Activated CD8-positive, alpha-beta T cell treated with anti-CD3 and anti-CD28 coated beads for 36 hours (primary cell): ENCODE data around the gene GPX4. TPM values are rescaled to one million over a fixed set of nuclear protein-coding genes. Genes with fewer than 3 reads are reported as not detected.

Experiments
- ATAC-seq: fragments of 200-7000 bp; cut with Tn5 transposase; one replicate; pipeline ENCODE4 v1.10.0; 2021; ENCODE audit warnings: mild to moderate bottlenecking, moderate library complexity
- CTCF ChIA-PET: fragments of 350-600 bp; sonication (Branson Sonifier 250); formaldehyde crosslinking; loops from one replicate; lab custom pipeline; 2021; ENCODE audit warnings: antibody characterized with exemption; lab: Charles Lee
- POLR2A ChIA-PET: fragments of 350-600 bp; sonication (Branson Sonifier 250); formaldehyde crosslinking; loops from one replicate; lab custom pipeline; 2021; ENCODE audit warnings: antibody characterized with exemption; lab: Charles Lee
- DNase-seq: peaks from one replicate; pipeline ENCODE4 v3.0.0-alpha.2; 2020
- H3K27ac Mint-ChIP-seq: one replicate; pipeline ENCODE4 v1.8.0; 2021; ENCODE audit warnings: mild to moderate bottlenecking, mixed read lengths
- H3K27me3 Mint-ChIP-seq: one replicate; pipeline ENCODE4 v1.8.0; 2021; ENCODE audit warnings: mixed read lengths
- H3K36me3 Mint-ChIP-seq: one replicate; pipeline ENCODE4 v1.8.0; 2021; ENCODE audit warnings: low read depth, mixed read lengths
- H3K4me1 Mint-ChIP-seq: one replicate; pipeline ENCODE4 v1.8.0; 2021; ENCODE audit warnings: low read depth, mixed read lengths
- H3K4me3 Mint-ChIP-seq: one replicate; pipeline ENCODE4 v1.8.0; 2021; ENCODE audit warnings: mild to moderate bottlenecking, moderate library complexity, mixed read lengths
- H3K9me3 Mint-ChIP-seq: one replicate; pipeline ENCODE4 v1.8.0; 2021; ENCODE audit warnings: mixed read lengths
- CTCF ChIP-seq: fragments of 200-600 bp; IDR thresholded peaks from one replicate; pipeline ENCODE4 v1.8.0; 2022; ENCODE audit warnings: antibody characterized with exemption, mild to moderate bottlenecking
- intact Hi-C: fragments of 100-400 bp; cut with micrococcal nuclease; formaldehyde crosslinking; loops from one replicate; pipeline ENCODE4 v1.10.0; 2022
- total RNA-seq, 2 experiments: library from RNA; stranded (reverse); gene quantifications; one replicate each; pipeline ENCODE4 v1.2.3, GENCODE V29; 2021

Gene GPX4
- total RNA-seq, 2 experiments from 2014 or later, result 224 to 232 TPM

DNA sequence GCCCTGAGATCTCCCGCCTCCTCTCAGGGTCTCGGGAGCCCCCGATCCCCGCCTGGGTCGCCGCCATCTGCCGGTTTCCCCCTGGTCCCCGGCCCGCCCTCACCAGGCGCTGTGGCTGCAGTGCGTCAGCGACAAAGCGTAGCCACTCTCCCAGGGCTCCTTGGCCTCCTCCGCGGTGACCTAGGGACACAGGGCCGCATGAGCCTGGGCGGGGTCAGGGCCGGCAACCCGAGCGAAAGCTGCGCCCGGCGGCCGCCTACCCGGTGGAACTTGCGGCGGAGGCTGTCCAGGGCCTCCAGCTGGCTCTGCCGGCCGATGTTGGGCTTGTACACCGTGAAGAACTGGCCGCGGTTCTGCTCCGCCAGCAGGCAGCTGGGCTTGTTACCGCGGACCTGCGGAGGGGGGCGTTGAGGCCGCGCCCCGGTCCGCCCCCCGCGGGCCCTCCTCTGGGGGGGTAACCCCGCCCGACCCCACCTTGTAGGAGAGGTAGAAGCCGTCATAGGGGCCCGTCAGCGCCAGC lies 5.3 kb downstream of the GPX4 start:
- CTCF ChIA-PET, result no interaction called here
- peaks cover 11% of the 10 kb centered on the region for H3K36me3 Mint-ChIP-seq
- POLR2A ChIA-PET, result interaction anchor here (1.0 kb wide), 1 partner anchor 15 kb away, joined by 4 read pairs; no protein-coding TSS in a partner anchor
- H3K9me3 Mint-ChIP-seq, result no peaks in the 10 kb centered on the region
- no peaks in the 10 kb centered on the region for H3K27me3 Mint-ChIP-seq
- intact Hi-C loops, result loop anchor here (10.0 kb wide), 1 partner anchor 136 kb away; the partner anchor contains the start of genes ATP5F1D and MIDN
- DNase-seq, result no peak
- H3K4me3 Mint-ChIP-seq, result no peak overlapping the region
- no peak overlapping the region for H3K27ac Mint-ChIP-seq
- no peak for TF ChIP-seq CTCF
- peaks cover 14% of the 10 kb centered on the region for H3K4me1 Mint-ChIP-seq
- no peak for ATAC-seq

GRCh38 chr19:1109697-1110671 lies 6.2 kb downstream of the GPX4 start:
- Mint-ChIP-seq H3K27me3 (no peaks in the 10 kb centered on the region), H3K27ac (no peak overlapping the region), H3K4me1 (peaks cover 14% of the 10 kb centered on the region), H3K36me3 (peaks cover 11% of the 10 kb centered on the region), H3K9me3 (no peaks in the 10 kb centered on the region), H3K4me3 (no peak overlapping the region)
- intact Hi-C loops, result loop anchor here (5.0 to 10.0 kb wide), 2 partner anchors 82 to 135 kb away; partner anchors contain the start of genes ATP5F1D and MIDN
- DNase-seq (no peak), ATAC-seq (no peak)
- ChIA-PET CTCF (no interaction called here), POLR2A (interaction anchor here (1.0 kb wide), 1 partner anchor 16 kb away, joined by 4 read pairs; no protein-coding TSS in a partner anchor)
- TF ChIP-seq CTCF, result no peak

DNA sequence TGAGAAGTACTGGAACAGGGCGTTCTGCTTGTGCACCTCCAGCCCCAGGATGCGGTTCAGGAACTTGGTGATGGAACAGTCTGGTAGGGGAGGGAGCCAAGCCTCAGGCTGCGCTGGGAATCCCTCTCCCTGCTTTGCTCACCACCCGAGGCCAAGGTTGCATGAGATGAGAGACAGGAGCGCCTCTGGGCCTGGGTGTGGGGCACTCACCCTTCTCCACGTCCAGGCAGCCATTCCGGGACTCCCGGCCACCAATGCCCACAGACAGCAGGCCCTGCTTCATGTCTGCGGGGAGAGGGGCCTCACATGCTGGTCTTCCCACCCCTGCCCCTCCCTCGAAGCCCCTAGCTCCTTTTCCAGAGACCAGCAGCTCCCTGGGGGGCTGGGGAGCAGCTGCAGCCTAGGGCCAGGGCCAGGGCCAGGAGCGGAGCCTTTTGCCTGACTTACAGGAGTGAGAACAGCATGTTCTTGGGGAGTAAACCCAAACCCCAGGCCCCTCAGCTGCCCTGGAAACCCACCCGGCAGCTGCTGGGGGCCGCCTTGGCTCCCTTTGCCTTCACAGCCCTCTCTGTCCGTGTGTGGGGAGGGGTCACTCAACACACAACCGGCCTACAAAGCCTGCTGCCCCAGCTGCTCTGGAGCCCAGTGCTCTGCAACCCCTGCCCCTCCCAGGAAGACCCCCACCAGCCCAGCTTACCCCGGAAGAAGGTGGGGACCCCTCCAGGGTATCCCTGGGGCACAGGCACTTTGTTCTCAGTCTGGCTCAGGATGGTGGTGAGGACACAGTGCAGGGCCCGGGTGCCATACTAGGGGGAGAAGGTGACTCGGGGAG lies 7.2 kb downstream of the GPX4 start:
- no peak overlapping the region for H3K27ac Mint-ChIP-seq
- DNase-seq (no peak), ATAC-seq (no peak)
- peaks cover 6% of the 10 kb centered on the region for H3K36me3 Mint-ChIP-seq
- POLR2A ChIA-PET, result interaction anchor here (0.6 to 3.8 kb wide), 4 partner anchors 12 to 81 kb away, joined by 3 to 29 read pairs (median 4); no protein-coding TSS in a partner anchor
- no peak overlapping the region for H3K4me3 Mint-ChIP-seq
- no peaks in the 10 kb centered on the region for H3K27me3 Mint-ChIP-seq
- CTCF ChIA-PET, result interaction anchor here (1.1 to 4.3 kb wide), 2 partner anchors 68 to 82 kb away, joined by 3 to 37 read pairs; no protein-coding TSS in a partner anchor
- H3K9me3 Mint-ChIP-seq, result no peaks in the 10 kb centered on the region
- peaks cover 8% of the 10 kb centered on the region for H3K4me1 Mint-ChIP-seq
- intact Hi-C loops, result loop anchor here (5.0 kb wide), 1 partner anchor 81 kb away; no protein-coding TSS in a partner anchor
- TF ChIP-seq CTCF, result no peak

DNA sequence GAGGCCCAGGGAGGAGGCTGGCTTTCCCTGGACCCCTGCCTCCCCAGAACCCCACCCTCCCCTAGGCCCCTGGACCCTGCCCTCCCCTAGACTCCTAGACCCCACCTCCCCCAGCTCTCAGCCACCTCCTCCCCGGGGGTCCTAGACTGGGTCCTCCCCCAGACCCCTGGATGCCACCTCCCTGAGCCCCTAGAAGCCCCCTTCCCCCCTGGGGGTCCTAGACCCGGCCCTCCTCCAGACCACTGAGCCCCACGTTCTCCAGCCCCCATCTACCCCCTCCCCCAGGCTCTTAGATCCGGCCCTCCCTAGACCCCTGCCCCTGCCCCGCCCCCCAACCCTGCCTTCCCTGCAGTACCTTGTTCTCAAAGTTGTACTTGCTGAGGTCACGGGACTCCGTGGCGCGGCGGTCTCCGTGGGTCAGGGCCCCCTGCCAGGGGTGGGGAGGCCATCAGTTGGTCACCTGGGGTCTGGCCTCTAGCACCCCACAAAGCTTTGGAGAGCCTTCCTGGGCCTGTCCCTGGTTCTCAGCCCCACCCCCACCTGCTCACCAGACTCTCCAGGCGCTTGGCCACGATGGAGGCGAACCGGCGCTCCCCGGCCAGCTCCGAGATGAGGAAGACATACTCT lies 8.0 kb downstream of the GPX4 start:
- ChIA-PET POLR2A (interaction anchor here (0.6 to 3.8 kb wide), 4 partner anchors 12 to 81 kb away, joined by 3 to 29 read pairs (median 4); no protein-coding TSS in a partner anchor), CTCF (interaction anchor here (0.8 to 4.3 kb wide), 9 partner anchors 17 to 129 kb away, joined by 3 to 37 read pairs (median 6); no protein-coding TSS in a partner anchor)
- ATAC-seq (no peak), DNase-seq (no peak)
- TF ChIP-seq CTCF, result no peak
- H3K27ac Mint-ChIP-seq, result no peak overlapping the region
- no peaks in the 10 kb centered on the region for H3K9me3 Mint-ChIP-seq
- H3K4me1 Mint-ChIP-seq, result peaks cover 6% of the 10 kb centered on the region
- H3K4me3 Mint-ChIP-seq, result no peak overlapping the region
- H3K36me3 Mint-ChIP-seq, result peaks cover 4% of the 10 kb centered on the region
- intact Hi-C loops, result loop anchor here (5.0 kb wide), 1 partner anchor 81 kb away; no protein-coding TSS in a partner anchor
- no peaks in the 10 kb centered on the region for H3K27me3 Mint-ChIP-seq
